Type B pancreatic cell (in vitro differentiated cells): ENCODE results near the gene PGPEP1. TPM values are rescaled to one million over a fixed set of nuclear protein-coding genes. Genes with fewer than 3 reads are reported as not detected.

Experiments
- DNase-seq: peaks from one replicate; pipeline ENCODE4 v3.0.0; 2021; ENCODE audit warnings: mixed read lengths; ENCODE audit not compliant: unreplicated experiment; ENCODE audit errors: extremely low spot score
- H3K27ac Mint-ChIP-seq: 2 replicates; pipeline ENCODE4 v1.8.0; 2021; ENCODE audit warnings: mild to moderate bottlenecking, mixed read lengths
- H3K27me3 Mint-ChIP-seq: 2 replicates; pipeline ENCODE4 v1.8.0; 2021; ENCODE audit warnings: mixed read lengths
- H3K36me3 Mint-ChIP-seq: 2 replicates; pipeline ENCODE4 v1.8.0; 2021; ENCODE audit warnings: mixed read lengths
- H3K4me1 Mint-ChIP-seq: one replicate; pipeline ENCODE4 v1.8.0; 2021; ENCODE audit warnings: mixed read lengths; ENCODE audit not compliant: unreplicated experiment
- H3K4me3 Mint-ChIP-seq: 2 replicates; pipeline ENCODE4 v1.8.0; 2021; ENCODE audit warnings: mild to moderate bottlenecking, mixed read lengths
- H3K9me3 Mint-ChIP-seq: 2 replicates; pipeline ENCODE4 v1.8.0; 2021; ENCODE audit warnings: mixed read lengths
- CTCF ChIP-seq: fragments of 200-600 bp; sonication (generic); conservative IDR thresholded peaks from 2 replicates; pipeline ENCODE4 v1.5.0; 2021; ENCODE audit warnings: antibody characterized with exemption, mild to moderate bottlenecking
- total RNA-seq: library from RNA; stranded (reverse); gene quantifications from 2 replicates; pipeline ENCODE4 v1.2.1, GENCODE V29; 2021; ENCODE audit warnings: low replicate concordance

The PGPEP1 gene
- total RNA-seq, 1 donor from 2014 or later = 28.8 TPM

- H3K9me3 Mint-ChIP-seq = no peaks in the 10 kb centered on the region
- H3K27ac Mint-ChIP-seq = no peak overlapping the region
- H3K4me1 Mint-ChIP-seq = peaks cover 5% of the 10 kb centered on the region
- H3K27me3 Mint-ChIP-seq = peaks cover 9% of the 10 kb centered on the region
- no peak for TF ChIP-seq CTCF
- H3K4me3 Mint-ChIP-seq = no peak overlapping the region
- DNase-seq = no peak
- no peaks in the 10 kb centered on the region for H3K36me3 Mint-ChIP-seq
Measured at GRCh38 chr19:18393836-18394235, 53.4 kb downstream of the PGPEP1 start.

- Mint-ChIP-seq H3K4me1 (peaks cover 3% of the 10 kb centered on the region), H3K9me3 (no peaks in the 10 kb centered on the region), H3K36me3 (no peaks in the 10 kb centered on the region), H3K27ac (no peak overlapping the region), H3K27me3 (no peaks in the 10 kb centered on the region), H3K4me3 (no peak overlapping the region)
- no peak for DNase-seq
- TF ChIP-seq CTCF = no peak
Measured at GRCh38 chr19:18396471-18397241, 56.3 kb downstream of the PGPEP1 start.

GRCh38 chr19:18397242-18398202, 57.1 kb downstream of the PGPEP1 start, which contains the start of gene LRRC25:
LRRC25 (minus strand) TSS chr19:18397622; CDS start chr19:18396963, 659 bp downstream.
- Mint-ChIP-seq H3K4me3 (no peak within 1 kb of the TSS), H3K9me3 (no peaks in the 10 kb centered on the region), H3K27me3 (no peaks in the 10 kb centered on the region), H3K4me1 (peaks cover 9% of the 10 kb centered on the region), H3K27ac (no peak within 1 kb of the TSS), H3K36me3 (no peaks in the 10 kb centered on the region)
- no peak for TF ChIP-seq CTCF
- DNase-seq = no peak

DNA sequence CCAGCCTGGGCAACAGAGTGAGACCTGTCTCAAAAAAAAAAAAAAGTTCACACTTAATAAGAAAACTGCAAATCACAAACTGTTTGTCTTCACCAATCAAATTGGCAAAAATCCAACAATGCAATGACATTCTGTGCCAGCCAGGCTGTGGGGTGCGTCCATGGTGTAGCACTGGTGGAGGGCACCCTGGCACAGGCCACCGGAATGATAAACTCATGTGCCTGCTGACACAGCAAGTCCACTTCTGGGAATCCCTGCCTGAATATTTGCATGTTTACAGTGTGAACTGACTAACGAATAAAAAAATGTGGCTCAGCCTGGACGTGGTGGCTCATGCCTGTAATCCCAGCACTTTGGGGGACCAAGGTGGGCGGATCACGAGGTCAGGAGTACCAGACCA, 58.6 kb downstream of the PGPEP1 start:
- Mint-ChIP-seq H3K4me3 (no peak overlapping the region), H3K36me3 (no peaks in the 10 kb centered on the region), H3K27me3 (no peaks in the 10 kb centered on the region)

More for the DNA sequence above, 58.6 kb downstream of the PGPEP1 start:
- Mint-ChIP-seq H3K27ac (no peak overlapping the region), H3K9me3 (no peaks in the 10 kb centered on the region), H3K4me1 (peaks cover 17% of the 10 kb centered on the region)
- no peak for DNase-seq
- TF ChIP-seq CTCF = no peak
